ENCODE results near the gene ADGRD2. TPM values are rescaled to one million over a fixed set of nuclear protein-coding genes. Genes with fewer than 3 reads are reported as not detected.

ADGRD2 gene
- total RNA-seq, 4 donors from 2014 or later, result not detected

DNA sequence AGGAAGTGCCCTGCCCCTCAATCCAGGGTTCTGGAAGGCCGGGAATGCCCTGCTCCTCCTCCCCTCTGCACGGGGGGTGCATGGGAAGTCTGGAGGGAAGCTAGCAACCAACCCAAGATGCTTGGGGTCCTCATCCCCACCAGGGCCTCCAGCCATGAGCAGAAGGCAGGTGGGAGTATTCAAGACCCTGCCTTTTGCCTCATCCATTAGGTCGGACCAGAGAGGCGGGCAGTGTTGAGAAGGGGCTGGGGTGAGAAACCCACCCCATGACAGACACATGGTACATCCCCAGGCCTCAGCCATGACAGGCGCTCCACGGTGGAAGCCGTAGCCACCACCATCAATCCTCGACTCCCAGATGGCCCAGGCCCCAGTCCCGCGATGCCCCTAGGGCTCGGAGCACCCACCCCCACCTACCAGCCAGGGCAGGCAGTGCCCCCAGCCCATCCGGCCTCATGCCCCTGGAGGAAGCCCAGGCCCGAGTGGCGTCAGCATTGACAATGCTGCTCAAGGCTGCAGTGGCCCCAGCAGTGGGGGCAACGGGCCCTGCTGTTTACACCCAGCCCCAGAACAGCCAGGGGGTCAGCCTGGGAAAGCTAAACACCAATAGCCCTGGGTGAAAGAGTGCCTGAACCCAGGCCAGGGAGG, 48.4 kb downstream of the ADGRD2 start:
- ATAC-seq (ENCODE audit: low FRiP score) (no peak), DNase-seq (ENCODE audit: low spot score) (no peak)
- TF ChIP-seq, protein P1, sequence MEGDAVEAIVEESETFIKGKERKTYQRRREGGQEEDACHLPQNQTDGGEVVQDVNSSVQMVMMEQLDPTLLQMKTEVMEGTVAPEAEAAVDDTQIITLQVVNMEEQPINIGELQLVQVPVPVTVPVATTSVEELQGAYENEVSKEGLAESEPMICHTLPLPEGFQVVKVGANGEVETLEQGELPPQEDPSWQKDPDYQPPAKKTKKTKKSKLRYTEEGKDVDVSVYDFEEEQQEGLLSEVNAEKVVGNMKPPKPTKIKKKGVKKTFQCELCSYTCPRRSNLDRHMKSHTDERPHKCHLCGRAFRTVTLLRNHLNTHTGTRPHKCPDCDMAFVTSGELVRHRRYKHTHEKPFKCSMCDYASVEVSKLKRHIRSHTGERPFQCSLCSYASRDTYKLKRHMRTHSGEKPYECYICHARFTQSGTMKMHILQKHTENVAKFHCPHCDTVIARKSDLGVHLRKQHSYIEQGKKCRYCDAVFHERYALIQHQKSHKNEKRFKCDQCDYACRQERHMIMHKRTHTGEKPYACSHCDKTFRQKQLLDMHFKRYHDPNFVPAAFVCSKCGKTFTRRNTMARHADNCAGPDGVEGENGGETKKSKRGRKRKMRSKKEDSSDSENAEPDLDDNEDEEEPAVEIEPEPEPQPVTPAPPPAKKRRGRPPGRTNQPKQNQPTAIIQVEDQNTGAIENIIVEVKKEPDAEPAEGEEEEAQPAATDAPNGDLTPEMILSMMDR (IDR thresholded peaks at IDR 0.05), result no peak

DNA sequence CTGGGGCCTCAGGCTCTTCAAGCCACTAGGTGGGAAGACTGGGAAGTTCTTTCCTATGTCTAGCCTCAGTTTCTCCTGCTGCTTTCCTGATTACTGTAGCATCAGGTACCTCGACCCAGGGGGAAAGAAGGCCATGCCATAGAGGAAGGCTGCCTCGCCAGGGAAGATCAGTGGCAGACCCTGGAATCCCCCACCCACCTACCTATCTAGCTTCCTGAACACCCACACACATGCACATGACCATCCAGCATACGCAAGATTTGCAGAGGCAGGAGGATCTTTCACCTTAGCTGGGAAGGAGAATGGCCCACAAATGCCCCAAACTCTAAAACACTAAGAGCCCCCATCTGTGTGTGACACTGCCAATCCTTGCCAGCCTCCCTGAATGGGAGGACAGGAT, 49.0 kb downstream of the ADGRD2 start:
- ATAC-seq (ENCODE audit: low FRiP score), result no peak
- TF ChIP-seq, protein P1 (IDR thresholded peaks at IDR 0.05), result no peak
- no peak for DNase-seq (ENCODE audit: low spot score)

DNA sequence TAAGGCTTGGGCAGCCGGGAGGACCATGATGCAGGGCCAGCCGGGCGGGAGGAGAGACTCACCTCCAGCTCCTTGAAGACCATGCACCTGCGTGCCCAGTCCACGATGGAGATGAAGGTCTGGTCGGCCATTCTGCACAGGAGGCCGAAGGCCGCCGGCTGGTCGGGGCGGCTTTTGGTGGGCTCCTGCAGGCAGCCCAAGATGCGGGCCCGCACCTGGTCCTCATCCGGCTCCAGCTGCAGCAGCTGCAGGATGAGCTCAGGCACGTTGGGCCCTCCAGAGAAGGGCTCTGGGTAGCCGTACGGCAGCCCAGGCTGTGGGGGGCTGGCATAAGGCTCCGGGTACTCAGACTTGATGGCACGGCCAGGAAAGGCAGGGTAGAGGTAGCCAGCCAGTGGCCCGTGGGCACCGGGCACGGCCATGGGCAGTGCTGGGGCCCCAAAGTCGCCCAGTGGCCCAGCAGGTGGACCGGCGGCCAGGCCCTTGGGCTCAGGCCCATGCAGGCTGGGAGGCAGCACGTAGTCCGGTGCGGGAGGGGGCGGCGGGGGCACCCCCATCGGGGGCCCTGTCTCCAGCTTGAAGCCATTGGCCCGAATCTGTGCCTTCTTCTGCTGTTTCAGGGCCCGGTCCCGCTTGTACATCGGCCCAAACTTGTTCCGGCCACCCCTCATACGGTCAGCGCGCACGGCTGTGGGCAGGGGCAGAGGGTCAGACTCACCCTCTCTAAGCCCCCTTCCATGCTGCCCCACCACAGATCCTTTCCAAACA, 50.0 kb downstream of the ADGRD2 start:
- DNase-seq (ENCODE audit: low spot score) (no peak), ATAC-seq (ENCODE audit: low FRiP score) (no peak)
- TF ChIP-seq, protein P1 (IDR thresholded peaks at IDR 0.05), result no peak

DNA sequence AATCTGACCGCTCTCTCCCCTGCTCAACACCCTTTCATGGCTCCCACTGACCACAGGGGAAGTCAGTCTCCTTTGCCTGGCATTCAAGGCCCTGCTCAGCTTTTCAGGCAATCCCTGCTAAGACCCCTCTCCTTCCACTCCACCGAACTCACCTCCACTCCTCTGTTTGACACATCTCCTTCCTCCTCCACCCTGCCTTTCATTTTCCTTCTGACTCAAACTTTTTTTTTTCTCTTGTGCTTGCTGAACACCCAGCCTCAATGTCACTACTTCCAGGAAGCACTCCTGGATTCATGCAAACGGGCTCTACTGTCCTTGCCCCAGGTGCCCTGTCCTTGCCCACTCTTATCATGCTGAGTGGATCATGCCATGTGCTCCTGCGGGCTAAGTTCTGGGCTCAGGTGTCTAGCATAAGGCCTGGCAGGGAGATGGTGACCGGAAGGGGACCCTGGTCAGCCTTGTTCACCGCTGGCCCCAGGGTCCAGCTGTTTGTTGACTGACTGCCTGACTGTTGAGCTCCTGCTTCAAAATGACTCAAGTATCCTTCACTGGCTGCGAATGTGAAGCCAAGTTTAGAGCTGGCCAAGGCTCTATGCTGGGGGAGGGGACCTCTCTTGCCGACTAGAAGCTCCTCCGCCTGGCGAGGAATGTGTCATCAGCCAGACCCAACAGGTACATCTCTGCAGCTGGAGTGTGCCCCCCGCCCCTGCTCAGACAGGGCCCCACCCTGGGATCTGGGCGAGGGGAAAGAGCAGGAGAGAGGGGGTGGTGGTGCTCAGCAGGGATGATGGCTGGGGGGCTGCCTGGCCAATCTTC, 50.8 kb downstream of the ADGRD2 start:
- DNase-seq (ENCODE audit: low spot score) (no peak), ATAC-seq (ENCODE audit: low FRiP score) (no peak)
- TF ChIP-seq, protein P1 (IDR thresholded peaks at IDR 0.05), result no peak

DNA sequence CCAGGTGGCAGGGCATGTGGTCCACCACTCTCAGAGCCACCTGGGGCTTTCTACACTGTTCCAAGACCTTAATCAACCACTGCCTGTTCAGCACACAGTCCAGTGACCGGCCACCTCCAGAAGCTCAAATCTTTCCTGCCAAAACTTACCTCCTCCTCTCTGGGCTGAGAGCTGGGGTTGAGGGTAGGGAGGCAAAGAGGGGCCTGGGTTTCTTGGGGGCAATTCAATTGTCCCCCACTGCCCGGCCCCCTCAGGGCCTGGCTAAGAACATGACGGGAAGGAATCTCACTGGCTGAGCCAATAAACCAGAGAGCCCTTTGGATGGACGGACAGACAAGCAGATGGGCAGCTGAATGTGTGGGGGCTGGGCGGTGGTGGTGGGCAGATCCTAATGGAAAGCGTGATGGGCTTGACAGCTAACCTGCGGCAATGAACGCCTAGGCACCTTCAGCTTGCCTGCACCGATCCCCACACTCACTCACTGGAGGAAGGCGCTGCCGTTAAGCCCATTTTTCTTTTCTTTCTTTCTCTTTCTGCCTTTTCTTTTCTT, 51.6 kb downstream of the ADGRD2 start:
- no peak for ATAC-seq (ENCODE audit: low FRiP score)
- TF ChIP-seq, protein P1 (IDR thresholded peaks at IDR 0.05), result no peak
- DNase-seq (ENCODE audit: low spot score), result no peak

DNA sequence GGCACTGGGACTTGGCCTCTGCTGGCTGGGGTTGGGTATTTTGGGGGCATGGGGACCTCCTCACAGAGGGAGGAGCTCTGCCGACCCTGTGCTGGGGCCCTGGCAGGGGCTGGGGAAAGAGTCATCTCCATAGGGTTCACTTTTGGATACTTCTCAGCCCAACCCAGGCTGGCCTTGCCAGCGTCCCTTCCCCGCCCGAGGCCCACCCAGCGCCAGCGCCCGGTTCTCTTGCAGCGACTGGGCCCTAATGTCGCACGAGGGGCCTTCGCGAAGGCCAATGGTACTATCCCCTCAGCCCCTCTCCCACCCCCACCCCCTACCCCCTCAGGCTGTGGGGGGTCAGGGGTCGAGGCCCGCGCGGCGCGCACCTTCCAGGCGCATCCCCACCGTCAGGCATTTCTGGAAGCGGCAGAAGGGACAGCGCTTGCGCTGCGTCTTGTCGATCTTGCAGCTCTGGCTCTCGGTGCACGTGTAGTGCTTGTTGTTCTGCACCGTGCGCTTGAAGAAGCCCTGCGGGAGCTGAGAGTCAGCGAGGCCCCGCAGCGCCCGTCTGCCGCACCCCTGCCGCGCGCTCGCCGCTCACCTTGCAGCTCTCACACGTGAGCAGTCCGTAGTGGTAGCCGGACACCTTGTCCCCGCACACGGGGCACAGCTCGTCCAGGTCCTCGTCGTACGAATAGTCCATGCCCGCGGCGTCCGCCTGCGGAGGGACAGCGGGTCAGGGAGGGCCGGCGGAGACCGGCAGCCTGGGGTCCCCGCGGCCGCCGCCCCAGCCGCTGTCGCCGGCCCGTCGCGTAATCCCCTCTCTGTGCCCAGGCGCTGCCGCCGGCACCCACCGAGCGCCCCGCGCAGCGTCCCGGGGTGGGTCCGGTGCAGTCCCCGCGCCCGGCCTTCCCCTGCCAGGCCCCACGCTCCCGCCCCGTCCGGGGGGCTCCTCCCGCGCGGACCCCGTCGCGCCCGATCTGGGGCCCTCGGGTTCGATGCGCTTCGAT, 52.8 kb downstream of the ADGRD2 start:
- ATAC-seq (ENCODE audit: low FRiP score) (no peak), DNase-seq (ENCODE audit: low spot score) (no peak)
- TF ChIP-seq, protein P1 (IDR thresholded peaks at IDR 0.05), result no peak

Measured in omental fat pad (tissue), 4 donors.